Activated CD8-positive, alpha-beta T cell treated with anti-CD3 and anti-CD28 coated beads for 36 hours (primary cell): Measurements from ENCODE around the gene ATXN1. TPM values are rescaled to one million over a fixed set of nuclear protein-coding genes. Genes with fewer than 3 reads are reported as not detected.

ENCODE experiments used
- ATAC-seq: fragments of 200-7000 bp; cut with Tn5 transposase; one replicate; pipeline ENCODE4 v1.10.0; 2021; ENCODE audit warnings: mild to moderate bottlenecking, moderate library complexity
- CTCF ChIA-PET: fragments of 350-600 bp; sonication (Branson Sonifier 250); formaldehyde crosslinking; loops from one replicate; lab custom pipeline; 2021; ENCODE audit warnings: antibody characterized with exemption; lab: Charles Lee
- POLR2A ChIA-PET: fragments of 350-600 bp; sonication (Branson Sonifier 250); formaldehyde crosslinking; loops from one replicate; lab custom pipeline; 2021; ENCODE audit warnings: antibody characterized with exemption; lab: Charles Lee
- DNase-seq: peaks from one replicate; pipeline ENCODE4 v3.0.0-alpha.2; 2020
- H3K27ac Mint-ChIP-seq: one replicate; pipeline ENCODE4 v1.8.0; 2021; ENCODE audit warnings: mild to moderate bottlenecking, mixed read lengths
- H3K27me3 Mint-ChIP-seq: one replicate; pipeline ENCODE4 v1.8.0; 2021; ENCODE audit warnings: mixed read lengths
- H3K36me3 Mint-ChIP-seq: one replicate; pipeline ENCODE4 v1.8.0; 2021; ENCODE audit warnings: low read depth, mixed read lengths
- H3K4me1 Mint-ChIP-seq: one replicate; pipeline ENCODE4 v1.8.0; 2021; ENCODE audit warnings: low read depth, mixed read lengths
- H3K4me3 Mint-ChIP-seq: one replicate; pipeline ENCODE4 v1.8.0; 2021; ENCODE audit warnings: mild to moderate bottlenecking, moderate library complexity, mixed read lengths
- H3K9me3 Mint-ChIP-seq: one replicate; pipeline ENCODE4 v1.8.0; 2021; ENCODE audit warnings: mixed read lengths
- intact Hi-C: fragments of 100-400 bp; cut with micrococcal nuclease; formaldehyde crosslinking; loops from one replicate; pipeline ENCODE4 v1.10.0; 2022
- total RNA-seq, 2 experiments: library from RNA; stranded (reverse); gene quantifications; one replicate each; pipeline ENCODE4 v1.2.3, GENCODE V29; 2021
- TF ChIP-seq, protein P1 (sequence below): fragments of 200-600 bp; IDR thresholded peaks from one replicate; pipeline ENCODE4 v1.8.0; 2022; ENCODE audit warnings: antibody characterized with exemption, mild to moderate bottlenecking

Gene ATXN1
- total RNA-seq, 2 experiments from 2014 or later: 35.4 to 40.8 TPM

GRCh38 chr6:16512544-16513290, 248.5 kb downstream of the ATXN1 start:
- Mint-ChIP-seq H3K9me3 (no peaks in the 10 kb centered on the region), H3K4me1 (peaks cover 69% of the 10 kb centered on the region), H3K27ac (peak overlapping the region; percentile 41), H3K36me3 (peaks cover 8% of the 10 kb centered on the region), H3K27me3 (no peaks in the 10 kb centered on the region), H3K4me3 (no peak overlapping the region)
- ATAC-seq (peak; percentile 45), DNase-seq (peak; percentile 33)
- ChIA-PET CTCF (interaction anchor here (0.8 to 5.5 kb wide), 32 partner anchors 9 to 456 kb away, joined by 3 to 68 read pairs (median 4); partner anchors contain the start of gene ATXN1), POLR2A (interaction anchor here (1.0 to 3.1 kb wide), 9 partner anchors 21 to 246 kb away, joined by 3 to 10 read pairs (median 4); no protein-coding TSS in a partner anchor)
- TF ChIP-seq, protein P1, sequence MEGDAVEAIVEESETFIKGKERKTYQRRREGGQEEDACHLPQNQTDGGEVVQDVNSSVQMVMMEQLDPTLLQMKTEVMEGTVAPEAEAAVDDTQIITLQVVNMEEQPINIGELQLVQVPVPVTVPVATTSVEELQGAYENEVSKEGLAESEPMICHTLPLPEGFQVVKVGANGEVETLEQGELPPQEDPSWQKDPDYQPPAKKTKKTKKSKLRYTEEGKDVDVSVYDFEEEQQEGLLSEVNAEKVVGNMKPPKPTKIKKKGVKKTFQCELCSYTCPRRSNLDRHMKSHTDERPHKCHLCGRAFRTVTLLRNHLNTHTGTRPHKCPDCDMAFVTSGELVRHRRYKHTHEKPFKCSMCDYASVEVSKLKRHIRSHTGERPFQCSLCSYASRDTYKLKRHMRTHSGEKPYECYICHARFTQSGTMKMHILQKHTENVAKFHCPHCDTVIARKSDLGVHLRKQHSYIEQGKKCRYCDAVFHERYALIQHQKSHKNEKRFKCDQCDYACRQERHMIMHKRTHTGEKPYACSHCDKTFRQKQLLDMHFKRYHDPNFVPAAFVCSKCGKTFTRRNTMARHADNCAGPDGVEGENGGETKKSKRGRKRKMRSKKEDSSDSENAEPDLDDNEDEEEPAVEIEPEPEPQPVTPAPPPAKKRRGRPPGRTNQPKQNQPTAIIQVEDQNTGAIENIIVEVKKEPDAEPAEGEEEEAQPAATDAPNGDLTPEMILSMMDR: no peak
- intact Hi-C loops: loop anchor here (5.0 to 10.0 kb wide), 2 partner anchors 142 to 250 kb away; partner anchors contain the start of gene ATXN1

GRCh38 chr6:16511723-16512489, 249.4 kb downstream of the ATXN1 start:
- TF ChIP-seq, protein P1: no peak
- DNase-seq: peak; percentile 73
- peak; percentile 60 for ATAC-seq
- Mint-ChIP-seq H3K4me3 (no peak overlapping the region), H3K36me3 (peaks cover 8% of the 10 kb centered on the region), H3K9me3 (no peaks in the 10 kb centered on the region), H3K27ac (peak overlapping the region; percentile 66), H3K4me1 (peaks cover 66% of the 10 kb centered on the region), H3K27me3 (no peaks in the 10 kb centered on the region)
- intact Hi-C loops: loop anchor here (5.0 to 10.0 kb wide), 2 partner anchors 143 to 250 kb away; partner anchors contain the start of gene ATXN1
- POLR2A ChIA-PET: interaction anchor here (0.9 to 3.1 kb wide), 12 partner anchors 21 to 251 kb away, joined by 3 to 10 read pairs (median 4); no protein-coding TSS in a partner anchor
- CTCF ChIA-PET: interaction anchor here (0.6 to 5.5 kb wide), 45 partner anchors 8 to 456 kb away, joined by 3 to 68 read pairs (median 4); partner anchors contain the start of gene ATXN1

DNA sequence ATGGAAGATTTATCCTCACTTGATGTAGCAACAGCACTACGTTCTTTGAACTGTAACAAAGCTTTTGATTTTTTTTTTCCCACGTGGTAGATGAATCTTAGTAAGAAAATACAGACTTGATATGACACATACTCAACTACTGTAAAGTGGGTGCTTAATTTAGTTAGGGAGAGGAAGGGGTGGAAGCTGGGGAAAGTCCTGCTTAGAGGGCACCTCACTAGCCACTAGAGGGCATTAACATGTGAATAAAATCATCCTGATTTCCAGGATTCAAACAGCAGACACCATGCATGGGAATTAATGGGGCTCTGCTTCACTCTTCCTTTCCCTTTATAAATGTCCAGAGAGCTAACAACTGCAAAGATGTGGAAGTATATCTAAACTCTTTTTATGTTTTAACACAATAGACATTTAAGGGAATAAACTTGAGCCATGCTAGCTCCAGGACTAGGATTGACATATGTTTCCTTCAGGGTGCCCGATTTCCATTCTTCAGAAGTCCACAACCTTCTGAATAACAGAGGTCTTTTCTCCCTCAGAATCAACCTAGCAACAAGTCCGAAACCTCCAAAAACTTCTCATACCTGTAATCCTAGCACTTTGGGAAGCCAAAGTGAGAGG, 250.1 kb downstream of the ATXN1 start:
- no peak overlapping the region for H3K4me3 Mint-ChIP-seq
- CTCF ChIA-PET: interaction anchor here (0.9 to 5.5 kb wide), 36 partner anchors 7 to 354 kb away, joined by 3 to 68 read pairs (median 4); partner anchors contain the start of gene ATXN1
- peak; percentile 60 for ATAC-seq
- no peaks in the 10 kb centered on the region for H3K27me3 Mint-ChIP-seq
- H3K36me3 Mint-ChIP-seq: peaks cover 8% of the 10 kb centered on the region
- DNase-seq: peak; percentile 45
- H3K27ac Mint-ChIP-seq: peak overlapping the region; percentile 66
- POLR2A ChIA-PET: interaction anchor here (0.9 to 3.1 kb wide), 8 partner anchors 22 to 252 kb away, joined by 3 to 10 read pairs (median 4); no protein-coding TSS in a partner anchor
- H3K9me3 Mint-ChIP-seq: no peaks in the 10 kb centered on the region
- intact Hi-C loops: loop anchor here (5.0 to 10.0 kb wide), 2 partner anchors 144 to 251 kb away; partner anchors contain the start of gene ATXN1
- peaks cover 68% of the 10 kb centered on the region for H3K4me1 Mint-ChIP-seq
- TF ChIP-seq, protein P1: peak; percentile 68

GRCh38 chr6:16510245-16510644, 251.0 kb downstream of the ATXN1 start:
- intact Hi-C loops: loop anchor here (5.0 to 10.0 kb wide), 2 partner anchors 145 to 252 kb away; partner anchors contain the start of gene ATXN1
- DNase-seq: no peak
- H3K9me3 Mint-ChIP-seq: no peaks in the 10 kb centered on the region
- POLR2A ChIA-PET: interaction anchor here (0.9 to 3.1 kb wide), 3 partner anchors 30 to 198 kb away, joined by 4 to 10 read pairs (median 5); no protein-coding TSS in a partner anchor
- H3K36me3 Mint-ChIP-seq: peaks cover 8% of the 10 kb centered on the region
- H3K4me3 Mint-ChIP-seq: no peak overlapping the region
- peaks cover 76% of the 10 kb centered on the region for H3K4me1 Mint-ChIP-seq
- CTCF ChIA-PET: interaction anchor here (0.9 to 5.5 kb wide), 20 partner anchors 11 to 261 kb away, joined by 3 to 68 read pairs (median 6); partner anchors contain the start of gene ATXN1
- H3K27me3 Mint-ChIP-seq: no peaks in the 10 kb centered on the region
- ATAC-seq: no peak
- TF ChIP-seq, protein P1: no peak
- no peak overlapping the region for H3K27ac Mint-ChIP-seq
